GM12865 (cell line): ENCODE measurements around the gene CAMK4.
A peak's percentile ranks its signal among the peaks of the same experiment; 100 is the strongest.

Source experiments
- DNase-seq: peaks from one replicate; pipeline ENCODE4 v3.0.0; 2010; ENCODE audit warnings: low read depth
- H3K4me3 ChIP-seq: 2 replicates; pipeline ENCODE4 v1.5.1; 2011; ENCODE audit warnings: mild to moderate bottlenecking, low read depth, low read length, control low read depth
- TF ChIP-seq, protein P1 (sequence below): IDR thresholded peaks from 2 replicates; pipeline ENCODE4 v1.5.1; 2011; ENCODE audit warnings: low read length, control low read depth, low read depth, inconsistent platforms; ENCODE audit not compliant: insufficient read depth; ENCODE audit errors: missing control alignments

The CAMK4 gene

GRCh38 chr5:111280282-111280951 is 56.2 kb downstream of the CAMK4 start:
- DNase-seq: peak; percentile 55
- H3K4me3 ChIP-seq: no peak overlapping the region
- TF ChIP-seq, protein P1, sequence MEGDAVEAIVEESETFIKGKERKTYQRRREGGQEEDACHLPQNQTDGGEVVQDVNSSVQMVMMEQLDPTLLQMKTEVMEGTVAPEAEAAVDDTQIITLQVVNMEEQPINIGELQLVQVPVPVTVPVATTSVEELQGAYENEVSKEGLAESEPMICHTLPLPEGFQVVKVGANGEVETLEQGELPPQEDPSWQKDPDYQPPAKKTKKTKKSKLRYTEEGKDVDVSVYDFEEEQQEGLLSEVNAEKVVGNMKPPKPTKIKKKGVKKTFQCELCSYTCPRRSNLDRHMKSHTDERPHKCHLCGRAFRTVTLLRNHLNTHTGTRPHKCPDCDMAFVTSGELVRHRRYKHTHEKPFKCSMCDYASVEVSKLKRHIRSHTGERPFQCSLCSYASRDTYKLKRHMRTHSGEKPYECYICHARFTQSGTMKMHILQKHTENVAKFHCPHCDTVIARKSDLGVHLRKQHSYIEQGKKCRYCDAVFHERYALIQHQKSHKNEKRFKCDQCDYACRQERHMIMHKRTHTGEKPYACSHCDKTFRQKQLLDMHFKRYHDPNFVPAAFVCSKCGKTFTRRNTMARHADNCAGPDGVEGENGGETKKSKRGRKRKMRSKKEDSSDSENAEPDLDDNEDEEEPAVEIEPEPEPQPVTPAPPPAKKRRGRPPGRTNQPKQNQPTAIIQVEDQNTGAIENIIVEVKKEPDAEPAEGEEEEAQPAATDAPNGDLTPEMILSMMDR: no peak

DNA sequence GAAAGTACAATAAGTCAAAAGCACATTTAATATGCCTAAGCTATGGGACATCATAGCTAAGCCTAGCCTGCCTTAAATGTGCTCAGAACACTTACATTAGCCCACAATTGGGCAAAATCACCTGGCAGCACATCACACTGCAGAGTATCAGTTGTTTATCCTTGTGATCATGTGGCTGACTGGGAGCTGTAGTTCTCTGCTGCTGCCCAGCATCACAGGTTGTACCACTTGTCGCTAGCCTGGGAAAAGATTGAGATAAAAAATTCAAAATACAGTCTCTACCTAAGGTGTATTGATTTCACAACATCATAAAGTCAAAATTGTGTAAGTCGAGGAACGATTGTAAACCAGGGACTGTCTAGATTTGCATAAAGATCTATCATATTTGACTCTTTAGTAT is 58.6 kb downstream of the CAMK4 start:
- no peak for DNase-seq
- TF ChIP-seq, protein P1: no peak
- no peak overlapping the region for H3K4me3 ChIP-seq

DNA sequence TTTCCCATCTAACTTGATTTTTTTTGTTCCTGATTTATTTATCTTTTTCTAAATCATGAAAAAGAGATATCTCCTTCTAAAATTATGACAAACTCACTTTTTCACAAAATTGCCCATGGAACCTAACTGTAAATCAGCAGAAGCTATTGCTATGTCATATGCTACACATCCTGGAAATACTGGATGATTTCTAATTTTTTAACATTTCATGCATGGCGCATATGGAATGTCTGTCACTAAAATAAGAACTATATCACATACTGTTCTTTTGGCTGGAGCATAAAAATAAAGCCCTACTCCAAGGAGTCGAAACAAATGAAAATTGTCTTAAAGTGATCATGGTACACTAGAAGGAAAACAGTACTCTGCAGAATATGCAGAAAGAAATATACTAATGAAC is 60.6 kb downstream of the CAMK4 start:
- DNase-seq: no peak
- TF ChIP-seq, protein P1: no peak
- no peak overlapping the region for H3K4me3 ChIP-seq

- H3K4me3 ChIP-seq: no peak overlapping the region
- DNase-seq: no peak
- TF ChIP-seq, protein P1: no peak
These were observed 70.4 kb downstream of the CAMK4 start for GRCh38 chr5:111294551-111294950.

GRCh38 chr5:111295649-111296048 is 71.5 kb downstream of the CAMK4 start:
- DNase-seq: no peak
- no peak overlapping the region for H3K4me3 ChIP-seq
- TF ChIP-seq, protein P1: no peak

GRCh38 chr5:111296570-111296969 is 72.4 kb downstream of the CAMK4 start:
- DNase-seq: no peak
- H3K4me3 ChIP-seq: no peak overlapping the region
- TF ChIP-seq, protein P1: no peak

- TF ChIP-seq, protein P1: no peak
- no peak for DNase-seq
- H3K4me3 ChIP-seq: no peak overlapping the region
These were observed 74.9 kb downstream of the CAMK4 start for GRCh38 chr5:111299067-111299481.
